GM19193 (cell line): ENCODE data around the gene P2RY8.

Source experiments
- POLR2A ChIP-seq: IDR thresholded peaks from 4 replicates; pipeline ENCODE4 v1.6.1; 2011; ENCODE audit not compliant: insufficient read depth, insufficient read length; ENCODE audit errors: extremely low read depth

Gene P2RY8

GRCh38 chrX:1502853-1503252 lies 34.1 kb downstream of the P2RY8 start:
- no peak for TF ChIP-seq POLR2A

- TF ChIP-seq POLR2A: no peak
Observed at GRCh38 chrX:1502241-1502640, 34.7 kb downstream of the P2RY8 start.

- TF ChIP-seq POLR2A: peak; percentile 20
Observed at GRCh38 chrX:1500701-1501624, 36.0 kb downstream of the P2RY8 start.

GRCh38 chrX:1496076-1496475 lies 40.9 kb downstream of the P2RY8 start:
- no peak for TF ChIP-seq POLR2A

GRCh38 chrX:1493877-1494510 lies 43.0 kb downstream of the P2RY8 start:
- TF ChIP-seq POLR2A: peak; percentile 62

GRCh38 chrX:1493412-1493811 lies 43.6 kb downstream of the P2RY8 start:
- TF ChIP-seq POLR2A: no peak

GRCh38 chrX:1492421-1493012 lies 44.5 kb downstream of the P2RY8 start:
- TF ChIP-seq POLR2A: no peak

GRCh38 chrX:1491851-1492349 lies 45.1 kb downstream of the P2RY8 start:
- TF ChIP-seq POLR2A: peak; percentile 31

- no peak for TF ChIP-seq POLR2A
Observed at GRCh38 chrX:1488745-1489144, 48.2 kb downstream of the P2RY8 start.

GRCh38 chrX:1488141-1488540 lies 48.8 kb downstream of the P2RY8 start:
- no peak for TF ChIP-seq POLR2A

- no peak for TF ChIP-seq POLR2A
Observed at GRCh38 chrX:1487401-1487800, 49.6 kb downstream of the P2RY8 start.

- TF ChIP-seq POLR2A: no peak
Observed at GRCh38 chrX:1486749-1487361, 50.1 kb downstream of the P2RY8 start.

GRCh38 chrX:1486177-1486576 lies 50.8 kb downstream of the P2RY8 start:
- no peak for TF ChIP-seq POLR2A

GRCh38 chrX:1485033-1485432 lies 52.0 kb downstream of the P2RY8 start:
- TF ChIP-seq POLR2A: no peak

GRCh38 chrX:1484638-1485019 lies 52.4 kb downstream of the P2RY8 start:
- TF ChIP-seq POLR2A: no peak

- no peak for TF ChIP-seq POLR2A
Observed at GRCh38 chrX:1483843-1484637, 52.9 kb downstream of the P2RY8 start.
